Measurements from ENCODE around the gene NOXO1. TPM values are rescaled to one million over a fixed set of nuclear protein-coding genes. Genes with fewer than 3 reads are reported as not detected.

NOXO1 gene
- total and polyA plus RNA-seq, 2 donors (not counting 3 experiments of a cell fraction or from before 2014, with no cell fraction given) = 0.37 to 0.60 TPM

- H3K79me2 ChIP-seq (ENCODE audit: control insufficient read depth, insufficient read depth, low read length) = no peaks in the 10 kb centered on the region
- no peak for FAIRE-seq
- POLR2A ChIA-PET = interaction anchor here (1.1 kb wide), 1 partner anchor 14 kb away, joined by 4 read pairs; the partner anchor contains the start of gene RPS2
- CTCF ChIA-PET = no interaction called here
- H3K9me3 ChIP-seq (replicated peaks; ENCODE audit: control insufficient read depth, insufficient read depth, low read length) = no peaks in the 10 kb centered on the region
- intact Hi-C loops (cut with micrococcal nuclease) = no loop called here
- no peak overlapping the region for H2AFZ ChIP-seq (ENCODE audit: low read depth, low read length)
- no peak overlapping the region for H3K27ac ChIP-seq (ENCODE audit: insufficient read depth, low read depth, low read length)
- H3K36me3 ChIP-seq (ENCODE audit: control insufficient read depth in 2 of 2, extremely low read depth in 1 of 2, insufficient read depth in 2 of 2, low read length in 2 of 2) = no peaks in the 10 kb centered on the region
- TF ChIP-seq EZH2 (IDR thresholded peaks at IDR 0.05; ENCODE audit: borderline replicate concordance, low read depth, low read length, severe bottlenecking) (no peak), JUN (IDR thresholded peaks at IDR 0.05; ENCODE audit: borderline replicate concordance, insufficient read depth, insufficient read length, low read depth) (no peak), MAX (IDR thresholded peaks at IDR 0.05; ENCODE audit: insufficient read depth, insufficient read length) (no peak)
- H3K9ac ChIP-seq (replicated peaks; ENCODE audit: extremely low read depth, insufficient read depth, low read length) = no peak overlapping the region
- no peak overlapping the region for H3K4me2 ChIP-seq (ENCODE audit: insufficient read depth, low read length)
- H3K4me3 ChIP-seq (replicated peaks in 1 of 3; ENCODE audit: insufficient read depth in 1 of 3, low read depth in 1 of 3, low read length in 3 of 3) = no peak overlapping the region
- dilution Hi-C loops (cut with MboI; ENCODE audit: extremely low pct_ligation_motif_present, low sequenced_read_pairs) = no loop called here
- H3K9me1 ChIP-seq (replicated peaks; ENCODE audit: control insufficient read depth, extremely low read depth, insufficient read depth, low read length) = no peaks in the 10 kb centered on the region
- BruUV-seq (replicated peaks) = no TSS peak
- no peaks in the 10 kb centered on the region for H3K4me1 ChIP-seq (ENCODE audit: control insufficient read depth, extremely low read depth, insufficient read depth, low read length)
- DNase-seq (ENCODE audit: low read depth, low spot score) = no peak
- no peaks in the 10 kb centered on the region for H4K20me1 ChIP-seq (replicated peaks; ENCODE audit: control insufficient read depth, extremely low read depth, insufficient read depth, low read length)
- H3K27me3 ChIP-seq (ENCODE audit: control insufficient read depth in 2 of 2, insufficient read depth in 2 of 2, low read length in 2 of 2) = no peaks in the 10 kb centered on the region
Measured at GRCh38 chr16:1950559-1950958, 30.7 kb downstream of the NOXO1 start.

- no peaks in the 10 kb centered on the region for H3K36me3 ChIP-seq (ENCODE audit: control insufficient read depth in 2 of 2, extremely low read depth in 1 of 2, insufficient read depth in 2 of 2, low read length in 2 of 2)
- no peak overlapping the region for H3K4me3 ChIP-seq (replicated peaks in 1 of 3; ENCODE audit: insufficient read depth in 1 of 3, low read depth in 1 of 3, low read length in 3 of 3)
- POLR2A ChIA-PET = interaction anchor here (1.1 kb wide), 1 partner anchor 15 kb away, joined by 4 read pairs; the partner anchor contains the start of gene RPS2
- no peaks in the 10 kb centered on the region for H3K4me1 ChIP-seq (ENCODE audit: control insufficient read depth, extremely low read depth, insufficient read depth, low read length)
- intact Hi-C loops (cut with micrococcal nuclease) = no loop called here
- H4K20me1 ChIP-seq (replicated peaks; ENCODE audit: control insufficient read depth, extremely low read depth, insufficient read depth, low read length) = no peaks in the 10 kb centered on the region
- H3K79me2 ChIP-seq (ENCODE audit: control insufficient read depth, insufficient read depth, low read length) = no peaks in the 10 kb centered on the region
- DNase-seq (ENCODE audit: low read depth, low spot score) (no peak), FAIRE-seq (no peak)
- H3K4me2 ChIP-seq (ENCODE audit: insufficient read depth, low read length) = no peak overlapping the region
- TF ChIP-seq EZH2 (IDR thresholded peaks at IDR 0.05; ENCODE audit: borderline replicate concordance, low read depth, low read length, severe bottlenecking) (no peak), CTCF (IDR thresholded peaks at IDR 0.05; ENCODE audit: extremely low read depth in 1 of 2, insufficient read depth in 1 of 2, low read depth in 1 of 2, low read length in 2 of 2) (no peak), MAX (IDR thresholded peaks at IDR 0.05; ENCODE audit: insufficient read depth, insufficient read length) (no peak), GATA2 (IDR thresholded peaks at IDR 0.05; ENCODE audit: insufficient read depth, insufficient read length, low read depth, low read length) (no peak), MYC (IDR thresholded peaks at IDR 0.05; ENCODE audit: low read depth, low read length) (no peak), POLR2A (IDR thresholded peaks at IDR 0.05; ENCODE audit: low read depth, low read length) (no peak), FOS (IDR thresholded peaks at IDR 0.05; ENCODE audit: borderline replicate concordance, insufficient read depth, low read length) (no peak), JUN (IDR thresholded peaks at IDR 0.05; ENCODE audit: borderline replicate concordance, insufficient read depth, insufficient read length, low read depth) (no peak), POLR2AphosphoS5 (IDR thresholded peaks at IDR 0.05; ENCODE audit: insufficient read depth, low read depth, low read length) (no peak)
- CTCF ChIA-PET = no interaction called here
- H3K27ac ChIP-seq (ENCODE audit: insufficient read depth, low read depth, low read length) = no peak overlapping the region
- H3K9me1 ChIP-seq (replicated peaks; ENCODE audit: control insufficient read depth, extremely low read depth, insufficient read depth, low read length) = no peaks in the 10 kb centered on the region
- no peaks in the 10 kb centered on the region for H3K27me3 ChIP-seq (ENCODE audit: control insufficient read depth in 2 of 2, insufficient read depth in 2 of 2, low read length in 2 of 2)
- H3K9me3 ChIP-seq (replicated peaks; ENCODE audit: control insufficient read depth, insufficient read depth, low read length) = no peaks in the 10 kb centered on the region
- dilution Hi-C loops (cut with MboI; ENCODE audit: extremely low pct_ligation_motif_present, low sequenced_read_pairs) = no loop called here
- H2AFZ ChIP-seq (ENCODE audit: low read depth, low read length) = no peak overlapping the region
- no peak overlapping the region for H3K9ac ChIP-seq (replicated peaks; ENCODE audit: extremely low read depth, insufficient read depth, low read length)
- no TSS peak for BruUV-seq (replicated peaks)
Measured at GRCh38 chr16:1950047-1950446, 31.2 kb downstream of the NOXO1 start.

Data from endothelial cell of umbilical vein (primary cell).